ENCODE data around the gene DENND1A.

GRCh38 chr9:123369296-123369695, 560.6 kb downstream of the DENND1A start:
- TF ChIP-seq CTCF (IDR thresholded peaks at IDR 0.05) (no peak), POLR2AphosphoS5 (IDR thresholded peaks at IDR 0.05; ENCODE audit: low read depth, low read length) (no peak), REST (IDR thresholded peaks at IDR 0.05; ENCODE audit: insufficient read depth in 1 of 2, low read depth in 2 of 2, low read length in 1 of 2) (no peak), SIN3A (IDR thresholded peaks at IDR 0.05; ENCODE audit: borderline replicate concordance, insufficient read depth, low read depth, low read length) (no peak), TCF7L2 (IDR thresholded peaks at IDR 0.05; ENCODE audit: low read depth, low read length) (no peak)
